ENCODE results near the gene MAN1A2.

Gene MAN1A2

GRCh38 chr1:117576236-117576635 is 209.0 kb downstream of the MAN1A2 start:
- Histone ChIP-seq H3K27ac (ENCODE audit: low read length) (no peak overlapping the region), H3K9me3 (replicated peaks; ENCODE audit: insufficient read depth, low read length) (no peaks in the 10 kb centered on the region), H3K36me3 (replicated peaks; ENCODE audit: insufficient read depth, low read length) (no peaks in the 10 kb centered on the region), H3K9me2 (replicated peaks; ENCODE audit: insufficient read depth, low read length) (no peaks in the 10 kb centered on the region), H3K4me2 (ENCODE audit: low read depth, low read length) (no peak overlapping the region), H3K27me3 (replicated peaks; ENCODE audit: insufficient read depth, low read length) (no peaks in the 10 kb centered on the region), H4K20me1 (ENCODE audit: insufficient read depth, low read length) (no peaks in the 10 kb centered on the region), H3F3A (ENCODE audit: insufficient read depth, low read length) (no peaks in the 10 kb centered on the region), H3K4me3 (ENCODE audit: low read length) (no peak overlapping the region), H2AFZ (ENCODE audit: low read length) (no peak overlapping the region), H3K9ac (ENCODE audit: low read length) (no peak overlapping the region), H3K4me1 (ENCODE audit: low read length) (0 out of 2 replicates have a peak, but pooled peaks cover 11% of the 10 kb centered on the region), H3K79me2 (ENCODE audit: low read length) (no peaks in the 10 kb centered on the region)
- no peak for TF ChIP-seq EZH2phosphoT487 (IDR thresholded peaks at IDR 0.05; ENCODE audit: low read length)
- TF ChIP-seq CTCF (IDR thresholded peaks at IDR 0.05; ENCODE audit: low read length): no peak
- no peak for TF ChIP-seq EZH2 (optimal IDR thresholded peaks at IDR 0.05; ENCODE audit: low read depth, low read length)
- DNase-seq: no peak

DNA sequence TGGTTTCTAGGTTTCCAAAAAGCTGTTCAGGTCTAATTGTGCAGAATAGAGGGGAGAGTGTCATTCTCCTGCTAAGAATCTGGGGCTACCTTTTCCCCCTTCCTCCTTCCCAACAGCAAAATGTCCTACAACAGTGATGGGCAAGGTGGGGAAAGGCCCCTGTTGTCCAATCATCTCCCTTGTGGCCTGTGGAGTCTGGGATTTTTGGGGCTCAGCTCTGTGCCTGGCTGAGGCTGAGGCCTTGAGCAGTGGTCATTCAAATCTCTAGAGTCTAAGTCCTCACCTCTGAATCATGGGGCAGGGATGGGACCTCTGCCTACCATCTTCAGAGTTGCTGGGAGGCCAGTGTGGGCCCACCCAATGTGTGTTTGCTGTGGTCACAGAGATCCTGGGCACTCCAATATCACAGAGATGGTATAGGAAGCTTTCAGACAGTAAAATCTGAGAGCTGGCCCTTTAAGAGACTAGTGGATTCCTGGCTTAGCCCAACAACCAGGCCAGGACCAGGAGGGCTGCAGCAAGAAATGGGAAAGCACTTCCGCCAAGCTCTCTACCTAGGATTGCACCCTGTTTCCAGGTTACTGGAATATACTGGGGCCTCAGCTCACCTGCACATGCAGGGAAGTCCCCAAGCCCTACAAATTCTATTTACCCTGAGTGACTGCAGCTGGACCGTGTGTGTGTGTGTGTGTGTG is 210.1 kb downstream of the MAN1A2 start:
- no peaks in the 10 kb centered on the region for H3F3A ChIP-seq (ENCODE audit: insufficient read depth, low read length)
- no peaks in the 10 kb centered on the region for H3K36me3 ChIP-seq (replicated peaks; ENCODE audit: insufficient read depth, low read length)
- H4K20me1 ChIP-seq (ENCODE audit: insufficient read depth, low read length): no peaks in the 10 kb centered on the region
- TF ChIP-seq EZH2phosphoT487 (IDR thresholded peaks at IDR 0.05; ENCODE audit: low read length) (no peak), EZH2 (optimal IDR thresholded peaks at IDR 0.05; ENCODE audit: low read depth, low read length) (no peak), CTCF (IDR thresholded peaks at IDR 0.05; ENCODE audit: low read length) (no peak)
- H3K27ac ChIP-seq (ENCODE audit: low read length): no peak overlapping the region
- no peak overlapping the region for H2AFZ ChIP-seq (ENCODE audit: low read length)
- H3K79me2 ChIP-seq (ENCODE audit: low read length): no peaks in the 10 kb centered on the region
- H3K4me3 ChIP-seq (ENCODE audit: low read length): no peak overlapping the region
- no peak for DNase-seq
- H3K4me2 ChIP-seq (ENCODE audit: low read depth, low read length): no peak overlapping the region
- H3K9me2 ChIP-seq (replicated peaks; ENCODE audit: insufficient read depth, low read length): no peaks in the 10 kb centered on the region
- no peak overlapping the region for H3K9ac ChIP-seq (ENCODE audit: low read length)
- H3K9me3 ChIP-seq (replicated peaks; ENCODE audit: insufficient read depth, low read length): no peaks in the 10 kb centered on the region
- 0 out of 2 replicates have a peak, but pooled peaks cover 4% of the 10 kb centered on the region for H3K4me1 ChIP-seq (ENCODE audit: low read length)
- no peaks in the 10 kb centered on the region for H3K27me3 ChIP-seq (replicated peaks; ENCODE audit: insufficient read depth, low read length)

- H3K9me2 ChIP-seq (replicated peaks; ENCODE audit: insufficient read depth, low read length): no peaks in the 10 kb centered on the region
- no peak overlapping the region for H3K4me2 ChIP-seq (ENCODE audit: low read depth, low read length)
- H4K20me1 ChIP-seq (ENCODE audit: insufficient read depth, low read length): no peaks in the 10 kb centered on the region
- H3K4me3 ChIP-seq (ENCODE audit: low read length): no peak overlapping the region
- TF ChIP-seq EZH2phosphoT487 (IDR thresholded peaks at IDR 0.05; ENCODE audit: low read length): no peak
- H3K4me1 ChIP-seq (ENCODE audit: low read length): no peaks in the 10 kb centered on the region
- no peaks in the 10 kb centered on the region for H3F3A ChIP-seq (ENCODE audit: insufficient read depth, low read length)
- no peaks in the 10 kb centered on the region for H3K27me3 ChIP-seq (replicated peaks; ENCODE audit: insufficient read depth, low read length)
- H3K9ac ChIP-seq (ENCODE audit: low read length): no peak overlapping the region
- DNase-seq: no peak
- no peaks in the 10 kb centered on the region for H3K9me3 ChIP-seq (replicated peaks; ENCODE audit: insufficient read depth, low read length)
- no peak overlapping the region for H2AFZ ChIP-seq (ENCODE audit: low read length)
- no peak overlapping the region for H3K27ac ChIP-seq (ENCODE audit: low read length)
- H3K79me2 ChIP-seq (ENCODE audit: low read length): no peaks in the 10 kb centered on the region
- no peaks in the 10 kb centered on the region for H3K36me3 ChIP-seq (replicated peaks; ENCODE audit: insufficient read depth, low read length)
These were observed 211.2 kb downstream of the MAN1A2 start for GRCh38 chr1:117578466-117578865.

Measured in MM.1S (cell line).